AG04450 (cell line): ENCODE measurements around the gene BRF1. TPM values are rescaled to one million over a fixed set of nuclear protein-coding genes. Genes with fewer than 3 reads are reported as not detected.

Source experiments
- CTCF ChIA-PET: fragments of 300-600, 350-600 bp; formaldehyde crosslinking; extraction: SDS; loops from one replicate; lab custom pipeline; 2022; ENCODE audit warnings: antibody characterized with exemption, inconsistent platforms; lab: Charles Lee
- POLR2A ChIA-PET: fragments of 350-600 bp; formaldehyde crosslinking; extraction: SDS; loops from one replicate; lab custom pipeline; 2021; ENCODE audit warnings: antibody characterized with exemption, inconsistent platforms; lab: Yijun Ruan, JAX
- DNase-seq: peaks from one replicate; pipeline ENCODE4 v3.0.0-alpha.2; 2011; ENCODE audit warnings: low read depth, low spot score
- H3K27ac ChIP-seq: one replicate; pipeline ENCODE4 v1.5.1; 2012; ENCODE audit warnings: low read depth, low read length, control low read depth
- H3K27me3 ChIP-seq: one replicate; pipeline ENCODE4 v1.6.0; 2012; ENCODE audit warnings: low read length; ENCODE audit not compliant: control insufficient read depth, insufficient read depth
- H3K4me3 ChIP-seq: 2 replicates; pipeline ENCODE4 v1.5.1; 2011; ENCODE audit warnings: mild to moderate bottlenecking, low read depth, low read length, control low read depth
- H3K9me3 ChIP-seq: 2 replicates; pipeline ENCODE4 v1.5.1; 2012; ENCODE audit warnings: low read length; ENCODE audit not compliant: control insufficient read depth, insufficient read depth
- CTCF ChIP-seq: IDR thresholded peaks from 2 replicates; pipeline ENCODE4 v1.5.1; 2011; ENCODE audit warnings: low read depth, low read length, control low read depth, inconsistent platforms
- polyA minus RNA-seq: library from RNA; depleted of rRNA, polyadenylated mRNA; stranded (reverse); fragments of >200 nt; gene quantifications from 2 replicates; pipeline ENCODE4 v1.2.3, GENCODE V29; 2011; rRNA and poly(A)+ RNA removed
- polyA plus RNA-seq: library from polyadenylated mRNA; depleted of rRNA; stranded (reverse); fragments of >200 nt; gene quantifications from 2 replicates; pipeline ENCODE4 v1.2.3, GENCODE V29; 2011; rRNA removed

Gene BRF1
- polyA plus RNA-seq (6.3 and 8.1 TPM in 2 replicates), polyA minus RNA-seq (11.1 and 15.6 TPM in 2 replicates)

GRCh38 chr14:105300542-105301102 is at the start of gene BRF1:
BRF1 (minus strand) TSS chr14:105301001; CDS start chr14:105300629, 372 bp downstream.
- ChIA-PET CTCF (interaction anchor here (1.0 to 1.2 kb wide), 3 partner anchors 51 to 210 kb away, joined by 3 to 6 read pairs (median 4); no protein-coding TSS in a partner anchor), POLR2A (interaction anchor here (0.5 to 1.5 kb wide), 13 partner anchors 9 to 379 kb away, joined by 3 to 23 read pairs (median 4); partner anchors contain the start of genes BTBD6, CDCA4 and PACS2)
- peak within 1 kb of the TSS; percentile 87 for H3K27ac ChIP-seq
- no peak for TF ChIP-seq CTCF
- no peaks in the 10 kb centered on the region; the same call in 1 of the 2 replicates for H3K9me3 ChIP-seq
- H3K4me3 ChIP-seq: peak within 1 kb of the TSS; percentile 92
- H3K27me3 ChIP-seq: no peaks in the 10 kb centered on the region
- DNase-seq: peak; percentile 63

GRCh38 chr14:105349992-105350391 is 49.2 kb upstream of the BRF1 start:
- DNase-seq: no peak
- Histone ChIP-seq H3K27me3 (no peaks in the 10 kb centered on the region), H3K27ac (no peak overlapping the region), H3K4me3 (no peak overlapping the region), H3K9me3 (peaks cover 9% of the 10 kb centered on the region)
- ChIA-PET CTCF (interaction anchor here (1.3 kb wide), 1 partner anchor 147 kb away, joined by 4 read pairs; no protein-coding TSS in a partner anchor), POLR2A (no interaction called here)
- no peak for TF ChIP-seq CTCF

- Histone ChIP-seq H3K27ac (no peak overlapping the region), H3K27me3 (no peaks in the 10 kb centered on the region), H3K9me3 (peaks cover 13% of the 10 kb centered on the region), H3K4me3 (no peak overlapping the region)
- DNase-seq: no peak
- POLR2A ChIA-PET: no interaction called here
- no peak for TF ChIP-seq CTCF
- CTCF ChIA-PET: interaction anchor here (1.3 kb wide), 1 partner anchor 146 kb away, joined by 4 read pairs; no protein-coding TSS in a partner anchor
Measured at GRCh38 chr14:105348945-105349699, 48.3 kb upstream of the BRF1 start.

- H3K27me3 ChIP-seq: no peaks in the 10 kb centered on the region
- TF ChIP-seq CTCF: no peak
- ChIA-PET CTCF (no interaction called here), POLR2A (no interaction called here)
- H3K27ac ChIP-seq: no peak overlapping the region
- H3K9me3 ChIP-seq: peaks cover 13% of the 10 kb centered on the region
- DNase-seq: no peak
- H3K4me3 ChIP-seq: no peak overlapping the region
Measured at GRCh38 chr14:105348169-105348944, 47.6 kb upstream of the BRF1 start.
